H1 (cell line): Measurements from ENCODE around the gene FBXL17.

Source experiments
- CBX8 ChIP-seq: fragments of 300-800, 300-1000 bp; sonication (generic); IDR thresholded peaks from 2 replicates; pipeline ENCODE4 v1.7.1; 2016; ENCODE audit warnings: low read depth, low read length, borderline replicate concordance
- MAX ChIP-seq: IDR thresholded peaks from 2 replicates; pipeline ENCODE4 v1.6.1; 2012; ENCODE audit warnings: inconsistent platforms
- RFX5 ChIP-seq: IDR thresholded peaks from 2 replicates; pipeline ENCODE4 v1.6.1; 2011; ENCODE audit warnings: low read depth, low read length, improper control_type of control experiment, borderline replicate concordance

GRCh38 chr5:107885601-107886000 is 496.3 kb downstream of the FBXL17 start:
- TF ChIP-seq CBX8 (no peak), MAX (no peak), RFX5 (no peak)
